ENCODE results near the gene PHPT1. TPM values are rescaled to one million over a fixed set of nuclear protein-coding genes. Genes with fewer than 3 reads are reported as not detected.

The PHPT1 gene
- 100 and 144 TPM in 2 replicates for total RNA-seq

DNA sequence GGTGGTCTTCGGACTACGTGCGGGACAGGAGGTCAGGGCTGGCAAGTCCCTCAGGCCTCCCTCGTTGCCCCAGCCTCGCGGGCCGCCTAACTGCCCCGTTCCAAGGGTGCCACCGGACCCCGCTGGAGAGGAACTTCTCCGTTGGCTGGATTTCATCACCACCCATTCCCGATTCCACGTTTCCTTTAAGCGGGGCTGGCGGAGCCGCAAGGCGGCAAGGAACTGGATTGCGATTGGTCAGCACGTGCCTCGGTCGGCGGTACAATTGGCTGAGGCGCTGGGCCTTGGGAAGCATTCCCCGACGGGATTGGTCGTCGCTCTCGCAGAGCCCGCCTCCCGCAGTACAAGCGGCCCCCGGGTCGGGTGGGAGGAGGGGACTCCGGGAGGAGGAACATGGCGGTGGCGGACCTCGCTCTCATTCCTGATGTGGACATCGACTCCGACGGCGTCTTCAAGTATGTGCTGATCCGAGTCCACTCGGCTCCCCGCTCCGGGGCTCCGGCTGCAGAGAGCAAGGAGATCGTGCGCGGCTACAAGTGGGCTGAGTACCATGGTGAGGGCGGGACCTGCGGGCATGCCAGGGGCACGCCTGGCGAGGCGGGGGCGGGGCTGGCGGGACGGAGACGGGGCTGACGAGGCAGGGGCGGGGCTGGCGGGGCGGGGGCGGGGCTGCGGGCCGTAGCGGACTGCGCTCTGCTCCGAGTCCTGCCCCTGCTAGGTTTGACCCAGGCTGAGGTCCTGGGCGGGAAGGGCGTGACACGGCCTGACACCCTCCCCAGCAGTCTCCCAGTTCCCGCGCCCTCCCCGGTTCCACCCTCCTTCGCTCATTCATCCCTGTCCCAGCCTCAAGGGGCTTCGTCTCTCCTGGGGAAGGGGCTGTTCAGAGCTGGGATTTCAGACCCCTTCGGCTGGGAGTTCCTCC, at the start of gene PHPT1:
PHPT1 (plus strand) TSS at position 372 of the 922 bp plus-strand sequence; CDS start at position 394, 22 bp downstream.

DNA sequence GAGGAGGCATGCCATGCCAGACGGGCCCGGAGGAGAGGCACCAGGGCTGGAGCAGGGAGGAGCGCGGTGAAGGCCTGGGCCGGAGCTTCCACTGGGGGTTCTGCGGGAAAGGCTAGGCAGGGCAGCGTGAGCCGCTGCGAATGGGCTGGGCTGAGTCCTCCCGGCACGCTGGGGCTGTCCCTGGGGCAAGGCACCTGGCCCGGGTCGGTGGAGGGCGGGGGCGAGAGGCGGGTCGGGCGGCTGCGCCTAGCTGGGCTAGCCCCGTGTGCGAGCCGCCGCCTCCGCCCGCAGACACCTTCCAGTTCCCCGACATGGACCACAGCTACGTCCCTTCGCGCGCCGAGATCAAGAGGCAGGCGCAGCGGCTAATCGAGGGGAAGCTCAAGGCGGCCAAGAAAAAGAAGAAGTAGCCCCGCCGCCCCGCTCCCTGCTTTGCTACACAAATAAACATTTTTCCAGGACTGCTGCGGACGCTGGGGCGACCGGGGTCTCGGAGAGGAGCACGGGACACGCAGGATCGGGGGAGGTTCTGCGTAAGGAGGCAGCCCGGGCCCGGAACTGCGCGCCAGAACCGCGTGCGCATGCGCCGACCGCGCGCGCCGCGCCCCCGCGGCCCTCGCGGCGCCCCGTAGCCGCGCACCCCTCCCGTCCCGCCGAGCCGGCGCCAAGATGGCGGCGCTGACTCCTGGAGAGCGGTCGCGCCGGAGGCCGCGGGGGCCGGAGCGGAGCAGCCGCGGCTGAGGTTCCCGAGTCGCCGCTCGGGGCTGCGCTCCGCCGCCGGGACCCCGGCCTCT, 41.7 kb upstream of the PHPT1 start, which contains the start of gene RABL6:
RABL6 (plus strand) TSS at position 668 of the 794 bp plus-strand sequence. CDS start 249 bp downstream, outside the sequence.

DNA sequence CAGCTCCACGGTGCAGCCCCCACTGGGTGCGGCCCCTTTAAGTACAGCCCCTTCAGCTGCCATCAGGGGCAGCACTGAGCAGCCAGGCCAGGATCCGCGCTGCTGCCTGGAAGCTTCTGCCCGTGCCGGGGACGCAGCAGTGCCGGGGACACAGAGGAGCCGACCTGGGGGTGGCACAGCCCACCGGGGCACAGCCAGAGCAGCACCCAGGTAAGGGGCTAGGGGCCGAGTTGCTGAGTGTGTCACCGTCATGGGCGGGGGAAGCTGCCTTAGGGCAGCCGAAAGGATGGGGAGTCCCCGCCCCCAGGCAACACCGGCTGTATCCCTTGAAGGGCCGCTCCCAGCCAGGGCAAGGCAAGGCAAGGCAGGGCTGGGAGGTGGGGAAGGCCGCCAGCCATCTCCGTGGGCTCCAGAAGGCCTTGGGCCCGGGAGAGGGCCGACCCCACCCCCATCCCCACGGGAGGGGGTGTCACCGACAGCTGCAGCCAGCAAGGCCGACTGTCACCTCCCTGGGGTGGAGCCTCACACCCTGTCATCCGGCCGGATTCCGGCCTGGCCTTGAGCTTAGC, 6.7 kb upstream of the PHPT1 start, which contains the start of gene AJM1:
AJM1 (plus strand) TSS at position 99 of the 569 bp plus-strand sequence. CDS start 1,937 bp downstream, outside the sequence.

DNA sequence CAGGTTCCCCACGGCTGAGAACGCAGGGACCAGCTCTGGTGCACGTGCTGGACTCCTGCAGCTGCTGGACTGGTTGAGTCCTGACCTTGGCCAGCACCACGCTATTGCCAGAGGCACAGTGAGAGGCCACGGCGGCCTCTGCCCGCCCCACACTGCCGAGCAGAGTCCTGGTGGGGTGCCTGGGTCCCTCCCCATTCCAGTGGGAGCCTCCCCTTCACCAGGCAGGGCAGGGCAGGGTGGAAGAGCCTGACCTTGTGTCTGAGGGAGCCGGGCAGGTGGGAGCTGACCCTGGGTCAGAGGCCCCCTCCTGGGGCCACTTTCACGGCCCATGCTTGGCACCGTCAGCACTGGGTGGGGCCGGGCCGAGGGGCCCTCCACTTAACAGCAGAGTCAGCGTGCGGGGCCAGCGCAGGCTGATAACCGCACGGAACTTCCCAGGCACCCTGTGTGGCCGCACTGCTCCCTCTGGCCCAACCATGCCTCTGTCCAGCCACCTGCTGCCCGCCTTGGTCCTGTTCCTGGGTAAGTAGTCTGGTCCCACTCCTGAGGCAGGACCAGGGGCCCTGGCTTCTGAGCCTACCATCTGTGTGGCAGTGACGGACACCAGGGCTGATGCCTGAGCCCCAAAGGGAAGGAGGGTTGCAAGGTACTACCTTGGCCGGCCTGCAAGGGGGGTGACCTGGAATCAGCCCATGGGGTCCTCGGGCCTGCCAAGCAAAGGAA, 2.9 kb downstream of the PHPT1 start, which contains the start of gene MAMDC4:
MAMDC4 (plus strand) TSS at position 406 of the 723 bp plus-strand sequence; CDS start at position 477, 71 bp downstream.

DNA sequence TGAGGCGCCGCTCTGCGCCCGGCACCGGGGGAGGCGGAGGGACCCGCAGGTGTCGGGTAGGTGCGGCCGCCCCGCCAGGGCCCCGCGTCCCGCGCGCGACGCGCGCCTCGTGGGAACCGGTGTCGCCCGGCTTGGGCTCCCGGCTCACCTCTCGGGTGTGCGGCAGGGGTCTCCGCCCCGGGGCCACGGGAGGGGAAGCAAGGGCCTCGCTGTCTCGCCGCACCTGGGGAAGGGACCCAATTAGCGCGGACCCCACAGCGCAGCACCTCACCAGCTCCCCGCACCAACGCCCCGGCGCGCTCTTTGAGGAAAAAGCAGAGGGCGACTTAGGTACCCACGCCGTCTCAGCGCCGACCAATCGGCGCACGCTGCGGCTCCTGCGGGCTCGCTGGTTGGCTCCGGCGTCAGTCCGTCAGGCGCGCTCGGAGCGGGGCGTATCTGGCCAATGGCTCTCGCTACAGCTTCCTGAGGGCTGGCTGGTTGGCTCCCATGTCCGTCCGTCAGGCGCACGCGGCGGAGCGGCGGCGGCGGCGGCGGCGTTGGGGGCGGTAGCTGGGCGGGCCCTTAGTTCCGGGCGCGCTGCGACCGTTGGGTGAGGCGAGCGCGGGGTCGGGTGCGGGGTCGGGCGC, 36.9 kb downstream of the PHPT1 start, which contains the start of gene TRAF2:
TRAF2 (plus strand) TSS at position 567 of the 629 bp plus-strand sequence. CDS start 12,225 bp downstream, outside the sequence.

Small RNAs within 50 kb of the gene (small RNA-seq; reads per million reads assigned to genes)
- not detected for gene AL355987.2
- gene MIR4292, result not detected
- 0.12 reads per million for gene MIR4479

Other genes starting within 250 kb of the PHPT1 start
- gene EGFL7, start 186.5 kb upstream of the PHPT1 start, total RNA-seq, result 2.0 TPM in 2 replicates
- gene AGPAT2, start 162.0 kb upstream of the PHPT1 start, total RNA-seq, result 24.7 and 44.9 TPM in 2 replicates
- gene DIPK1B, start 136.8 kb upstream of the PHPT1 start, total RNA-seq, result 0.39 TPM in 1 of 2 replicates, not detected in the other
- not detected in 2 replicates for gene LCN10, start 106.5 kb upstream of the PHPT1 start, total RNA-seq
- gene LCN6, start 100.9 kb upstream of the PHPT1 start, total RNA-seq, result not detected in 2 replicates
- not detected in 2 replicates for gene LCN8, start 91.2 kb upstream of the PHPT1 start, total RNA-seq
- gene LCN15, start 84.9 kb upstream of the PHPT1 start, total RNA-seq, result not detected in 2 replicates
- gene TMEM141, start 58.1 kb upstream of the PHPT1 start, total RNA-seq, result 52.9 and 53.0 TPM in 2 replicates
- gene CCDC183, start 53.1 kb upstream of the PHPT1 start, total RNA-seq, result 0.33 and 0.39 TPM in 2 replicates
- 47.9 and 75.5 TPM in 2 replicates for gene RABL6, start 41.5 kb upstream of the PHPT1 start, total RNA-seq
- 0.76 and 1.2 TPM in 2 replicates for gene AJM1, start 6.9 kb upstream of the PHPT1 start, total RNA-seq
- 3.0 and 3.5 TPM in 2 replicates for gene MAMDC4, start 2.9 kb downstream of the PHPT1 start, total RNA-seq
- 175 and 192 TPM in 2 replicates for gene EDF1, start 16.9 kb downstream of the PHPT1 start, total RNA-seq
- 8.4 and 13.7 TPM in 2 replicates for gene TRAF2, start 37.1 kb downstream of the PHPT1 start, total RNA-seq
- 112 and 219 TPM in 2 replicates for gene FBXW5, start 95.3 kb downstream of the PHPT1 start, total RNA-seq
- gene C8G, start 95.8 kb downstream of the PHPT1 start, total RNA-seq, result 0.98 and 3.9 TPM in 2 replicates
- gene LCN12, start 102.9 kb downstream of the PHPT1 start, total RNA-seq, result 1.1 TPM in 1 of 2 replicates, not detected in the other
- gene PTGDS, start 128.1 kb downstream of the PHPT1 start, total RNA-seq, result 0.76 and 2.0 TPM in 2 replicates
- not detected in 2 replicates for gene LCNL1, start 133.6 kb downstream of the PHPT1 start, total RNA-seq
- gene PAXX, start 143.0 kb downstream of the PHPT1 start, total RNA-seq, result 11.0 and 16.8 TPM in 2 replicates
- gene CLIC3, start 147.2 kb downstream of the PHPT1 start, total RNA-seq, result 328 and 397 TPM in 2 replicates
- 11.6 and 15.3 TPM in 2 replicates for gene ABCA2, start 178.8 kb downstream of the PHPT1 start, total RNA-seq
- gene FUT7, start 182.7 kb downstream of the PHPT1 start, total RNA-seq, result not detected in 2 replicates
- under 0.01 and 0.22 TPM in 2 replicates for gene NPDC1, start 196.8 kb downstream of the PHPT1 start, total RNA-seq
- gene ENTPD2, start 204.7 kb downstream of the PHPT1 start, total RNA-seq, result 0.11 TPM in 1 of 2 replicates, not detected in the other
- 2.4 and 5.4 TPM in 2 replicates for gene SAPCD2, start 221.1 kb downstream of the PHPT1 start, total RNA-seq
- gene UAP1L1, start 228.1 kb downstream of the PHPT1 start, total RNA-seq, result 12.6 and 15.5 TPM in 2 replicates
- 70.3 and 93.4 TPM in 2 replicates for gene MAN1B1, start 237.6 kb downstream of the PHPT1 start, total RNA-seq